GM10248 (cell line): Measurements from ENCODE around the gene PPP1R8.

ENCODE experiments used
- CTCF ChIA-PET: fragments of 300-600 bp; sonication (Branson Sonifier 250); formaldehyde crosslinking; extraction: SDS; loops from one replicate; lab custom pipeline; 2021; ENCODE audit warnings: antibody characterized with exemption; lab: Yijun Ruan, JAX
- POLR2A ChIA-PET: fragments of 350-650 bp; sonication (Branson Sonifier 250); formaldehyde crosslinking; extraction: SDS; loops from one replicate; lab custom pipeline; 2020; ENCODE audit warnings: antibody characterized with exemption; lab: Yijun Ruan, JAX
- DNase-seq: peaks from one replicate; pipeline ENCODE4 v3.0.0; 2012; ENCODE audit errors: extremely low spot score
- TF ChIP-seq, protein P1 (sequence below): IDR thresholded peaks from 2 replicates; pipeline ENCODE4 v1.5.1; 2012; ENCODE audit warnings: mild to moderate bottlenecking, low read depth; ENCODE audit errors: extremely low read depth, missing control alignments, control extremely low read depth

The PPP1R8 gene

DNA sequence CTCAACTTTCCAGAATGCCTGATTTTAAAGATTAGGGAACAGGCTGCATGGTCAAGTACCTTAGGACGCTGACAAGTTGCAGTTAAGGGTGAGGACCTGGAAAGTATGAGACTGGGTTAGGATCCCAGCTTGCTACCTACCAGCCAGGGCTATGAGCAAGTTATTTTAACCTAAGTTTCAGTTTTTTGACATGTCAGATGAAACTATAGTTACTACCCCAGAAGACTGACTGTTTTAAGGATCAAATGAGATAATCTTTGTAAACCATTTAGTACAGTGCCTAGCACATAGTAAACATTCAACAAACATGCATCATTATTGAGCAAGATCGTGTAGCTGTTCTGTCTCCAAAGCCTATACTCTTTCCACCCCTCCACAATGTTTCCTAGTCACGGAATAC is 56.2 kb downstream of the PPP1R8 start:
- DNase-seq, result no peak
- CTCF ChIA-PET, result interaction anchor here (1.8 to 2.0 kb wide), 2 partner anchors 11 to 29 kb away, joined by 6 to 8 read pairs; no protein-coding TSS in a partner anchor
- TF ChIP-seq, protein P1, sequence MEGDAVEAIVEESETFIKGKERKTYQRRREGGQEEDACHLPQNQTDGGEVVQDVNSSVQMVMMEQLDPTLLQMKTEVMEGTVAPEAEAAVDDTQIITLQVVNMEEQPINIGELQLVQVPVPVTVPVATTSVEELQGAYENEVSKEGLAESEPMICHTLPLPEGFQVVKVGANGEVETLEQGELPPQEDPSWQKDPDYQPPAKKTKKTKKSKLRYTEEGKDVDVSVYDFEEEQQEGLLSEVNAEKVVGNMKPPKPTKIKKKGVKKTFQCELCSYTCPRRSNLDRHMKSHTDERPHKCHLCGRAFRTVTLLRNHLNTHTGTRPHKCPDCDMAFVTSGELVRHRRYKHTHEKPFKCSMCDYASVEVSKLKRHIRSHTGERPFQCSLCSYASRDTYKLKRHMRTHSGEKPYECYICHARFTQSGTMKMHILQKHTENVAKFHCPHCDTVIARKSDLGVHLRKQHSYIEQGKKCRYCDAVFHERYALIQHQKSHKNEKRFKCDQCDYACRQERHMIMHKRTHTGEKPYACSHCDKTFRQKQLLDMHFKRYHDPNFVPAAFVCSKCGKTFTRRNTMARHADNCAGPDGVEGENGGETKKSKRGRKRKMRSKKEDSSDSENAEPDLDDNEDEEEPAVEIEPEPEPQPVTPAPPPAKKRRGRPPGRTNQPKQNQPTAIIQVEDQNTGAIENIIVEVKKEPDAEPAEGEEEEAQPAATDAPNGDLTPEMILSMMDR, result no peak
- POLR2A ChIA-PET, result interaction anchor here (2.0 to 2.2 kb wide), 2 partner anchors 11 to 13 kb away, joined by 6 to 10 read pairs; no protein-coding TSS in a partner anchor

DNA sequence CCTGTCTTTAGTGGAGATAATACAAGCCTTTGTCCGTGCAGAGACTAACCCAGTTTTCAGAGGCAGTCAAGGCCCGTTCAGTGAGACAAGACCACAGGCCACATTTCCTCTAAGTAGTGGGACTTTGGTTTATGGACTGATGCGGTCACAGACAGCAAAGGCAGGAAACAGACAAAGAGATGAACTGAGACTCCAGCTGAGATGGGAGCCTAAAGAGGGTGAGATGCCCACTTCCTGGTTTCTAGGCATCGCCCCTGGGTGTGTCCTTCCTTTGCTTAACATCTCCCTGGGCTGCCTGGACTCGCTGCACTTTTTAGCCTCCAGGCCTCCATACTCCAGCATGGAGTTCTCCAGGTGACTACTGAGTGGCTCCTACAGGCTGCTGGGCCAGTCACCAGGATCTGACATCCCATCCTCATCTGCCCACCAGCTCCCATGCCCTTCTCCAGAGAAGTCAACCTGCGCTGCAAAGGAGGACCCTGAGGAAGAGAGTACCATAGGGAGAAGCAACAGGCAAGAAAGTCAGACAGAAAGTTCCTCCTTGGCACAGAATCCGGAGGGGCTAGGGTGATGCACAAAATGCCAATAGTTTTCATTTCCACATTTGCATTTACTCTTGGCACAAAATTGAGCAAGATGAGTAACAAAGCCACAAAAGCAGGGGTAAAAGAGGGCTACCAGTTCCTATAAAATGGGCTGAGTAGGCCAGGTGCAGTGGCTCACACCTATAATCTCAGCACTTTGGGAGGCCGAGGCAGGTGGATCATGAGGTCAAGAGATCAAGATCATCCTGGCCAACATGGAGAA is 56.8 kb downstream of the PPP1R8 start:
- POLR2A ChIA-PET, result interaction anchor here (0.7 to 2.2 kb wide), 3 partner anchors 12 to 162 kb away, joined by 6 to 10 read pairs (median 9); no protein-coding TSS in a partner anchor
- TF ChIP-seq, protein P1, result no peak
- CTCF ChIA-PET, result interaction anchor here (1.8 to 2.0 kb wide), 2 partner anchors 12 to 30 kb away, joined by 6 to 8 read pairs; no protein-coding TSS in a partner anchor
- DNase-seq, result no peak

DNA sequence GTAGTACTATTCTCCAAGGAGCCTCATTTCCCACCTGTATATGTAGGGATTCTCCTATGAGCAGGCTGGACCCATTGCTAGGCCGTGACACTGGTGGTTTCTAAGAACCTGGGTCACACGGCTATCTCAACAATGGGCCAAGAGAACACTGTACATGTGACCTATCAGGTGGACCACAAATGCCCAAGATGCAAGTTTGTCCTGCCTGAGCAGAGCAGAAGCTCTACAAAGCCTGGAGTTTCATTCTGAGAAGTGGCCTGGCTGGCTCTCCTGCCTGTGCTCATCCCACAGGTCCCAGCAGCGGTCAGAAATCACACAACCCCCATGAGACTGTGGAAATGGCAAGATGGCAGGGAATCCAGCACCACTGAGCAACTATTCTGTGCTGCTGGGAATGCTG is 58.9 kb downstream of the PPP1R8 start:
- ChIA-PET CTCF (interaction anchor here (1.6 to 1.7 kb wide), 2 partner anchors 12 to 189 kb away, joined by 3 to 5 read pairs; no protein-coding TSS in a partner anchor), POLR2A (interaction anchor here (1.5 to 1.6 kb wide), 2 partner anchors 10 to 14 kb away, joined by 5 to 8 read pairs; no protein-coding TSS in a partner anchor)
- DNase-seq, result no peak

DNA sequence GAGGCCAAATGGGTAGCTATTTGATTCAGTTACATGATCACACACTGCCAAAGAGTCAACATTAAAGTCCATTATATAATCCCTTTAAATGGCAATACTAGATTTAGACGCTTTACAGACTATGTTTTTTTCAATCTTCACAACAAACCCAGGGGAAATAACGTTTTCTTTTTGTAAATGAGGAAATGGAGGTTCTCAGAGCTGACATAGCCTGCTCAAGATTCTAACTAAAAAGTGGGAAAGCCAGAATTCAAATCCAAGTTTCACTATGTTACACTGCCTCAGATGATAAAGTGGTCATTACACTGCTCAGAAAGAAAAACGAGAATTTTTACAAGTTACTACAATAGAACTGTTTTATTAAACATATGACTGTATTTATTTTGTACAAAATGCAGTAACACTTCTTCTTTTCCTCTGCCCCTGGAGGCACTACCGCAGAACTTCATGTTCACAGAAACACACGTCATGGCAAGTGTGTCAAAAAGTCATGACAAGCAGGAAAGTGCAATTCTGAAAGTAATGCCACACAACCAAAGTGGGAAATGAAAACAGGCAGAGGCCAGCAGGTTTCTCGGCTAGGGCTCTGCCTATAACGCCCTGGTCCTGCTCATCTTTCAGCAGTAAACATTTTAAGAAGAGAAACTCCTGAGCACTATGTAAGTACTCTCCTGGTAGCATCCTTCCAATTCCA is 60.8 kb downstream of the PPP1R8 start:
- DNase-seq, result peak; percentile 58
- TF ChIP-seq, protein P1, result no peak
- CTCF ChIA-PET, result interaction anchor here (0.7 to 1.9 kb wide), 13 partner anchors 10 to 187 kb away, joined by 3 to 9 read pairs (median 3); no protein-coding TSS in a partner anchor
- POLR2A ChIA-PET, result interaction anchor here (1.2 to 1.5 kb wide), 2 partner anchors 16 to 21 kb away, joined by 3 to 7 read pairs; no protein-coding TSS in a partner anchor

More for the DNA sequence above, 58.9 kb downstream of the PPP1R8 start:
- TF ChIP-seq, protein P1, result no peak

DNA sequence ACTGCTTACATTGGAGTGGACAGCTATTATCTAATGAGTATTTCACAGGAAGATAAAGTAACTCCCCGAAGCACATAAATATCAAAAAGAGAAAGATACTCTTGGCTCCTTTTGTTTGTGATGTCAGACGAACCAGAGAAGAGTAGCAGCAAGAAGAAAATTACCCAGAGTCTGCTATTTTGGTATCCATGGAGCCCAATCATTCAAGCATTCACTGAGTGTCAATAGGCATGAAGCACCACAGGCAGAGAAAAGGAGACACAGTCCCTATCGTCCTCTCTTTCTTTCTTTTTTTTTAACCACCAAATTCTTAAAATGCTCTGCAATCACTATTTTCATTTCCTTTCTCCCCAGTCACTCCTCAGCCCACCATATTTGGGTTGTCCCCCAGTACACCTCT is 63.9 kb downstream of the PPP1R8 start:
- TF ChIP-seq, protein P1, result no peak
- no peak for DNase-seq
- POLR2A ChIA-PET, result no interaction called here
- CTCF ChIA-PET, result interaction anchor here (1.2 kb wide), 1 partner anchor 86 kb away, joined by 5 read pairs; no protein-coding TSS in a partner anchor
